ENCODE results near the gene YEATS2.

DNA sequence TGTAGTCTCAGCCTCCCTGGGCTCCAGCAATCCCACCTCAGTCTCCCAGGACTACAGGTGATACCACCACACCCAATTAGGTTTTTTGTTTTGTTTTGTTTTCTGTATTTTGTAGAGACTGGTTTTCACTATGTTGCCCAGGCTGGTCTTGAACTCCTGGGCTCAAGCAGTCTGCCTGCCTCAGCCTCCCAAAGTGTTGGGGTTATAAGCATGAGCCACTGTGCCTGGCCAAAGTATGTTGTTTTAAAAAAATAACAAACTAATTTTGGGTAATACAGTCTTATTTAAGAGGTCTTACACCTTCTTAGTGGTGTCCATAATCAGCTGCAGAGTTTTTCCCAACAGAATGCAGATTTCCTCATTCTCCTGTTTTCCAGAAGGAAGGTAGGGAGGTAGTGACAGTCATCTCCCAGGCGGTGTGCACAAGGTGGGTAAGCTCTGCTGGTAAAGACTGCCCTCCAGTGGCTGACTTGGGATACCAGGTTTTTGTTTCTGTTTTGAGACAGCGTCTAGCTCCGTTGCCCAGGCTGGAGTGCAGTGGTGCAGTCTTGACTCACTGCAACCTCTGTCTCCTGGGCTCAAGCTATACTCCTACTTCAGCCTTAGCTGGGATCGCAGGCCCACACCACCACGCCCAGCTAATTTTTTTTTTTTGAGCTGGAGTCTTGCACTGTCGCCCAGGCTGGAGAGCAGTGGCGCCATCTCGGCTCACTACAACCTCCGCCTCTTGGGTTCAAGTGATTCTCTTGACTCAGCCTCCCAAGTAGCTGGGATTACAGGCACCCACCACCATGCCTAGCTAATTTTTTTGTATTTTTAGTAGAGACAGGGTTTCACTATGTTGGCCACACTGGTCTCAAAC lies 69.4 kb downstream of the YEATS2 start:
- TF ChIP-seq, protein P1, sequence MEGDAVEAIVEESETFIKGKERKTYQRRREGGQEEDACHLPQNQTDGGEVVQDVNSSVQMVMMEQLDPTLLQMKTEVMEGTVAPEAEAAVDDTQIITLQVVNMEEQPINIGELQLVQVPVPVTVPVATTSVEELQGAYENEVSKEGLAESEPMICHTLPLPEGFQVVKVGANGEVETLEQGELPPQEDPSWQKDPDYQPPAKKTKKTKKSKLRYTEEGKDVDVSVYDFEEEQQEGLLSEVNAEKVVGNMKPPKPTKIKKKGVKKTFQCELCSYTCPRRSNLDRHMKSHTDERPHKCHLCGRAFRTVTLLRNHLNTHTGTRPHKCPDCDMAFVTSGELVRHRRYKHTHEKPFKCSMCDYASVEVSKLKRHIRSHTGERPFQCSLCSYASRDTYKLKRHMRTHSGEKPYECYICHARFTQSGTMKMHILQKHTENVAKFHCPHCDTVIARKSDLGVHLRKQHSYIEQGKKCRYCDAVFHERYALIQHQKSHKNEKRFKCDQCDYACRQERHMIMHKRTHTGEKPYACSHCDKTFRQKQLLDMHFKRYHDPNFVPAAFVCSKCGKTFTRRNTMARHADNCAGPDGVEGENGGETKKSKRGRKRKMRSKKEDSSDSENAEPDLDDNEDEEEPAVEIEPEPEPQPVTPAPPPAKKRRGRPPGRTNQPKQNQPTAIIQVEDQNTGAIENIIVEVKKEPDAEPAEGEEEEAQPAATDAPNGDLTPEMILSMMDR (IDR thresholded peaks at IDR 0.05): peak; percentile 73 to 87 (median 84)
- no peak for TF ChIP-seq POLR2A (IDR thresholded peaks at IDR 0.05)

All from right lobe of liver (tissue), 4 donors.